Measurements from ENCODE around the gene NOC3L. TPM values are rescaled to one million over a fixed set of nuclear protein-coding genes. Genes with fewer than 3 reads are reported as not detected.

The NOC3L gene, protein sequence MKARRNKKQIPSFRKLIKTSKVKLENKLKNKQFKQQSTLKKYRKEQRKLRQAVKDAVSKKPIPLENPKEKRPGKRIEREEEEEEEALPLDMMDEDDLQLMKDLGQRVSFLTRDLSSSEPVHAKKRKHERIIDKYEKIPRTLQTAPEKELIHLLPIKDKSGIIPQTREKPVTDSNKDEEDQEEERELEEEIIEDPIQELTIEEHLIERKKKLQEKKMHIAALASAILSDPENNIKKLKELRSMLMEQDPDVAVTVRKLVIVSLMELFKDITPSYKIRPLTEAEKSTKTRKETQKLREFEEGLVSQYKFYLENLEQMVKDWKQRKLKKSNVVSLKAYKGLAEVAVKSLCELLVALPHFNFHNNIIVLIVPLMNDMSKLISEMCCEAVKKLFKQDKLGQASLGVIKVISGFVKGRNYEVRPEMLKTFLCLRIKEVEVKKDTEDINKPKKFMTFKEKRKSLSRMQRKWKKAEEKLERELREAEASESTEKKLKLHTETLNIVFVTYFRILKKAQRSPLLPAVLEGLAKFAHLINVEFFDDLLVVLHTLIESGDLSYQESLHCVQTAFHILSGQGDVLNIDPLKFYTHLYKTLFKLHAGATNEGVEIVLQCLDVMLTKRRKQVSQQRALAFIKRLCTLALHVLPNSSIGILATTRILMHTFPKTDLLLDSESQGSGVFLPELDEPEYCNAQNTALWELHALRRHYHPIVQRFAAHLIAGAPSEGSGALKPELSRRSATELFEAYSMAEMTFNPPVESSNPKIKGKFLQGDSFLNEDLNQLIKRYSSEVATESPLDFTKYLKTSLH
- total RNA-seq (2013; cell fraction: nucleolus; rRNA removed), result 121 and 125 TPM in 2 replicates
- total RNA-seq (2014; rRNA removed), result 37.4 and 47.5 TPM in 2 replicates
- 51.4 and 55.3 TPM in 2 replicates for total RNA-seq (2014; rRNA removed; fragmentation: Illumina TruSeq; extraction: Trizol)
- total RNA-seq (2021), result 28.1 and 30.0 TPM in 2 replicates
- 8.7 TPM for polyA plus RNA-seq (2011; ENCODE audit: low read depth)
- 50.1 and 81.7 TPM in 2 replicates for polyA plus RNA-seq (2011; rRNA removed)
- polyA plus RNA-seq (2011; cell fraction: cytosol; rRNA removed), result 15.8 and 16.7 TPM in 2 replicates
- polyA plus RNA-seq (2011; cell fraction: nucleus; rRNA removed), result 47.3 and 48.3 TPM in 2 replicates
- 12.2 and 21.3 TPM in 2 replicates for polyA plus RNA-seq (2012)
- 42.7 and 51.8 TPM in 2 replicates for polyA plus RNA-seq (2014; fragmentation: Illumina TruSeq; extraction: Trizol)
- 10 to 100 TPM; 37.7 to 38.2 TPM for polyA plus RNA-seq (2014; fragmentation: Nextera tagmentation; extraction: Ambion mirVana)
- 23.5 and 27.8 TPM in 2 replicates for polyA plus RNA-seq (2014; rRNA removed)
- polyA plus RNA-seq (2016; fragmentation: Nextera tagmentation; extraction: Ambion mirVana), result 10 to 100 TPM; 43.1 to 47.3 TPM
- 36.3 and 50.6 TPM in 2 replicates for polyA minus RNA-seq (2011; rRNA and poly(A)+ RNA removed)
- polyA minus RNA-seq (2011; cell fraction: cytosol; rRNA and poly(A)+ RNA removed), result 16.1 and 16.7 TPM in 2 replicates
- 28.5 and 32.4 TPM in 2 replicates for polyA minus RNA-seq (2011; cell fraction: nucleus; rRNA and poly(A)+ RNA removed)
- percentile 92 among the genes with signal in this experiment for Bru-seq, nascent RNA
- BruChase-seq, experiment 1, labeled RNA remaining after a 6-hour chase, result percentile 92 among the genes with signal in this experiment
- percentile 95 among the genes with signal in this experiment for BruChase-seq, experiment 2, labeled RNA remaining after a 2-hour chase
- long read RNA-seq, experiment 1, transcript NOC3L-201 (21 exons, 3,455 nt), result major isoform, 10 of 35 reads
- long read RNA-seq, experiment 1, partial matches to known transcripts, result 20 of 35 reads
- long read RNA-seq, experiment 1, other reads (novel, unspliced or antisense), result 5 of 35 reads
- long read RNA-seq, experiment 2, partial matches to known transcripts, result 167 of 193 reads
- long read RNA-seq, experiment 2, other reads (novel, unspliced or antisense), result 23 of 193 reads

DNA sequence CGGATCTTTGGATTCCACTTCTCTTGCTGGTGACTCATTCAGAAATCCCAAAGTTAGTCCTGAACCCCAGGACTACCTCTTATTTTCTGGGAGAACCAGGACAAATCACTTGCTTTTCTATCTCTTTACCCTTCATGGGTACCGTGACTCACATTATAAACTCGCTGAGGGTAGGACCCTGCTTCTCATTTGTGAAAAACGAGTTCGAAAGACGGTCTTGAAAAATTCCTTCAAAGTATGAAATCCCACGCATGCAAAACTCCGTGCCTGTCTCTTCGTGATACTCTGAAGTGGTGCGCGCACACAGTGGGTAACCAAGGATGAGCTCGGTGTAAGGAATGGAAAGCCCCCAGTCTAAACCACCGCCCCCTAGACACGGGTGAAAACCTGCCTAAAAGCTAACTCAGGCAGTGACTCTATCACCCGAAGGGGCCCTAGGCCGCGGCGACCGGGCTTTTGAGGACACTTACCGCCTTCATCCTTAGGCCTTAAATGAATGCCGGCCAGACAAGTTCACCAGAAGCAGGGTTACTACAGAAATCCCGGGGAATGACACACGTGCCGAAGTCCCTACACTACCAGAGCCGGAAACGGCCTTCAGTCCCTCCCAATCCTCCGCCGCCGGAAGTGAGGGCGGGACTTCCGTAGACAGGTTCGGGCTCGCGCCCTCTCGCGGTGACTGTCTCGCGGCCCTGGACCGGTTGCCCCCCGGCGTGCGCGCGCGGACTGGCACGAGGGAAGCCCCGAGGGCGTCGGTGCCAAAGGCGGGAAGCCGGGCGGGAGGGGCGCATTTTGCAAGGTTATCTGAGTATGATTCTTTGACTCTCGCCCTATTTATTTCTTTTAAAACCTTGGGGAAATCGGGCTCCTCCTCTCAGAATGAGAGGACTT, at the start of gene NOC3L:
TSS of gene NOC3L (minus strand) at position 580 of the 891 bp plus-strand sequence. CDS start at position 479, 101 bp downstream.
- ChIA-PET CTCF (interaction anchor here (0.8 to 4.0 kb wide), 15 partner anchors 8 to 87 kb away, joined by 3 to 28 read pairs (median 5); partner anchors contain the start of gene TBC1D12), SMC1A (ENCODE audit: uncharacterized antibody, unreplicated experiment) (interaction anchor here (0.8 to 2.7 kb wide), 10 partner anchors 9 to 470 kb away, joined by 3 to 10 read pairs (median 4); partner anchors contain the start of gene TBC1D12), RAD21 (ENCODE audit: unreplicated experiment) (interaction anchor here (1.0 to 3.1 kb wide), 6 partner anchors 16 to 81 kb away, joined by 3 to 14 read pairs (median 8); partner anchors contain the start of gene TBC1D12), POLR2A (interaction anchor here (1.0 to 2.6 kb wide), 5 partner anchors 9 to 54 kb away, joined by 3 to 16 read pairs (median 4); partner anchors contain the start of gene TBC1D12)
- TSS peak; percentile 75 for BruUV-seq (replicated peaks)
- Histone ChIP-seq H3K4me3 (peak within 1 kb of the TSS; percentile 71), H3K9me3 (replicated peaks; ENCODE audit: control insufficient read depth, insufficient read depth, low read length) (no peaks in the 10 kb centered on the region), H2AFZ (ENCODE audit: control insufficient read depth, low read depth, low read length) (peak within 1 kb of the TSS; percentile 92), H3K9ac (ENCODE audit: control insufficient read depth, insufficient read depth, low read length) (peak within 1 kb of the TSS; percentile 81), H3K36me3 (ENCODE audit: control insufficient read depth in 2 of 2, insufficient read depth in 2 of 2, low read length in 1 of 2) (peaks cover 0 to 8% of the 10 kb centered on the region in 2 experiments; a peak in 3 of 4 replicates), H4K20me1 (ENCODE audit: control insufficient read depth, insufficient read depth) (no peaks in the 10 kb centered on the region), H3K4me1 (ENCODE audit: control insufficient read depth, insufficient read depth, low read length) (peaks cover 4% of the 10 kb centered on the region; the same call in 1 of the 2 replicates), H3K4me2 (ENCODE audit: control insufficient read depth, insufficient read depth) (peak within 1 kb of the TSS; percentile 94), H3K27ac (ENCODE audit: control insufficient read depth, insufficient read depth) (peak within 1 kb of the TSS; percentile 85), H3K27me3 (replicated peaks in 1 of 2; ENCODE audit: control insufficient read depth in 2 of 2, insufficient read depth in 2 of 2, low read length in 1 of 2) (no peaks in the 10 kb centered on the region), H3K79me2 (ENCODE audit: control insufficient read depth, insufficient read depth, low read length) (peaks cover 43% of the 10 kb centered on the region)
- DNase-seq (ENCODE audit: low read depth, low spot score) (peak; percentile 76), FAIRE-seq (peak; percentile 23), ATAC-seq (peak; percentile 98)
- in situ Hi-C loops (cut with MboI) (no loop called here), intact Hi-C loops (cut with micrococcal nuclease; ENCODE audit: unreplicated experiment) (loop anchor here (1.0 to 5.0 kb wide), 2 partner anchors 40 to 80 kb away; partner anchors contain the start of gene TBC1D12)
- 1% methylated on average over 40 of the region's 55 CpGs for WGBS (ENCODE audit: insufficient coverage, insufficient replicate concordance, low lambda C conversion rate, missing lambda C conversion rate)
- TF ChIP-seq NFXL1 (IDR thresholded peaks at IDR 0.05; ENCODE audit: borderline replicate concordance) (no peak), STAT1 (conservative IDR thresholded peaks at IDR 0.05) (0 out of 2 replicates have a peak, but pooled peaks have one; percentile 62), NRF1 (conservative IDR thresholded peaks at IDR 0.05; ENCODE audit: low read depth, low read length) (no peak), TAF1 (IDR thresholded peaks at IDR 0.05; ENCODE audit: borderline replicate concordance, low read depth, low read length) (peak; percentile 75; the same call in 1 of the 2 replicates), JUND (IDR thresholded peaks at IDR 0.05; ENCODE audit: low read depth, low read length) (peak; percentile 27; the same call in 1 of the 2 replicates), ASH2L (IDR thresholded peaks at IDR 0.05; ENCODE audit: borderline replicate concordance, low read depth) (0 out of 2 replicates have a peak, but pooled peaks have one; percentile 46), JUNB (IDR thresholded peaks at IDR 0.05) (no peak), CBX3 (IDR thresholded peaks at IDR 0.05; ENCODE audit: borderline replicate concordance, low read depth) (no peak), SMAD1 (IDR thresholded peaks at IDR 0.05; ENCODE audit: low read depth, partially characterized antibody) (no peak), SIN3A (IDR thresholded peaks at IDR 0.05; ENCODE audit: low read depth, low read length) (peak; percentile 27; the same call in 1 of the 2 replicates)
- TF ChIP-seq, protein P1, sequence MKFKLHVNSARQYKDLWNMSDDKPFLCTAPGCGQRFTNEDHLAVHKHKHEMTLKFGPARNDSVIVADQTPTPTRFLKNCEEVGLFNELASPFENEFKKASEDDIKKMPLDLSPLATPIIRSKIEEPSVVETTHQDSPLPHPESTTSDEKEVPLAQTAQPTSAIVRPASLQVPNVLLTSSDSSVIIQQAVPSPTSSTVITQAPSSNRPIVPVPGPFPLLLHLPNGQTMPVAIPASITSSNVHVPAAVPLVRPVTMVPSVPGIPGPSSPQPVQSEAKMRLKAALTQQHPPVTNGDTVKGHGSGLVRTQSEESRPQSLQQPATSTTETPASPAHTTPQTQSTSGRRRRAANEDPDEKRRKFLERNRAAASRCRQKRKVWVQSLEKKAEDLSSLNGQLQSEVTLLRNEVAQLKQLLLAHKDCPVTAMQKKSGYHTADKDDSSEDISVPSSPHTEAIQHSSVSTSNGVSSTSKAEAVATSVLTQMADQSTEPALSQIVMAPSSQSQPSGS (IDR thresholded peaks at IDR 0.05; ENCODE audit: low read length), result 0 out of 2 replicates have a peak, but pooled peaks have one; percentile 11
- TF ChIP-seq, protein P2, sequence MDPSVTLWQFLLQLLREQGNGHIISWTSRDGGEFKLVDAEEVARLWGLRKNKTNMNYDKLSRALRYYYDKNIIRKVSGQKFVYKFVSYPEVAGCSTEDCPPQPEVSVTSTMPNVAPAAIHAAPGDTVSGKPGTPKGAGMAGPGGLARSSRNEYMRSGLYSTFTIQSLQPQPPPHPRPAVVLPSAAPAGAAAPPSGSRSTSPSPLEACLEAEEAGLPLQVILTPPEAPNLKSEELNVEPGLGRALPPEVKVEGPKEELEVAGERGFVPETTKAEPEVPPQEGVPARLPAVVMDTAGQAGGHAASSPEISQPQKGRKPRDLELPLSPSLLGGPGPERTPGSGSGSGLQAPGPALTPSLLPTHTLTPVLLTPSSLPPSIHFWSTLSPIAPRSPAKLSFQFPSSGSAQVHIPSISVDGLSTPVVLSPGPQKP (IDR thresholded peaks at IDR 0.05; ENCODE audit: low read depth, low read length), result peak; percentile 83; the same call in 1 of the 2 replicates

Data from GM12878 (cell line).